Mammary epithelial cell (primary cell): ENCODE measurements around the gene ZNF436.

Source experiments
- CTCF ChIP-seq, 2 donors: IDR thresholded peaks in 1 of 2; conservative IDR thresholded peaks in 1 of 2; 2 replicates each; pipeline ENCODE4 v1.5.1; 2011 to 2012; ENCODE audit warnings: inconsistent platforms in 2 of 2, low read length in 2 of 2, mild to moderate bottlenecking in 2 of 2, control low read depth in 1 of 2, low read depth in 1 of 2; ENCODE audit not compliant: insufficient read depth in 1 of 2; ENCODE audit errors: extremely low read depth in 1 of 2
- EZH2 ChIP-seq: IDR thresholded peaks from 2 replicates; pipeline ENCODE4 v1.6.1; 2012; ENCODE audit warnings: low read length, inconsistent platforms, borderline replicate concordance

GRCh38 chr1:23376890-23377811 lies 7.5 kb upstream of the ZNF436 start:
- TF ChIP-seq CTCF (conservative IDR thresholded peaks at IDR 0.05 in 1 of 2, IDR thresholded peaks at IDR 0.05 in 1 of 2; ENCODE audit: extremely low read depth in 1 of 2, insufficient read depth in 1 of 2, low read depth in 1 of 2, low read length in 2 of 2), result no peak
- TF ChIP-seq EZH2, result no peak
